Endothelial cell of coronary artery (primary cell): ENCODE measurements around the gene VEGFB. TPM values are rescaled to one million over a fixed set of nuclear protein-coding genes. Genes with fewer than 3 reads are reported as not detected.

ENCODE experiments used
- total RNA-seq: library from RNA; depleted of rRNA; stranded (reverse); fragments of >200 nt; gene quantifications from 2 replicates; pipeline ENCODE4 v1.2.3, GENCODE V29; 2014

VEGFB gene, protein sequence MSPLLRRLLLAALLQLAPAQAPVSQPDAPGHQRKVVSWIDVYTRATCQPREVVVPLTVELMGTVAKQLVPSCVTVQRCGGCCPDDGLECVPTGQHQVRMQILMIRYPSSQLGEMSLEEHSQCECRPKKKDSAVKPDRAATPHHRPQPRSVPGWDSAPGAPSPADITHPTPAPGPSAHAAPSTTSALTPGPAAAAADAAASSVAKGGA
- 10.8 and 18.4 TPM in 2 replicates for total RNA-seq

DNA sequence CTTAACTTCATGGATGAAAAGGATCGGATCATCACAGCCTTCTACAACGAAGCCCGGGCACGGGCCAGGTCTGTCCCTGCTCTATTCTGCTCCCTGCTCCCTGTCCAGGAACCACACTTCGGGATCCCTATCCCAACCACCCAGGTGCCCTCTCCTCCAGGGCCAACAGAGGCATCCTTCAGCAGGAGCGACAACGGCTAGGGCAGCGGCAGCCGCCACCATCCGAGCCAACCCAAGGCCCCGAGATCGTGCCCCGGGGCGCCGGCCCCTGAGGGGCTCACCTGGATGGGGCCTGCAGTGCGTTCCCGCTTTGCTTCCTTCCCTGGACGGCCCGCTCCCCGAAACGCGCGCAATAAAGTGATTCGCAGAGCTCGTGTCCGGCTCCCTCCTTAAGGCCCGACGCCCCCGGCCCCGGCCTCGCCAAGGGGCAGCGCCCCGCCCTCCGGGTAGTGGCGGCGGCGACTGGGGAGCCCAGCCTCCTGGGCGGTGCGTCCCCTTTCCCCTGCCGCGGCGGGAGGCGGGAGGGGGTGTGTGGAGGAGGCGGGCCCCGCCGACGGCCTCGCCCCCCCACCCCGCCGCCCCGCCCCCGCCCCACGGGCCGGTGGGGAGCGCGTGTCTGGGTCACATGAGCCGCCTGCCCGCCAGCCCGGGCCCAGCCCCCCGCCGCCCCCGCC is at the start of gene VEGFB:
VEGFB (plus strand) TSS at position 672 of the 674 bp plus-strand sequence. CDS start 250 bp downstream, outside the sequence.

DNA sequence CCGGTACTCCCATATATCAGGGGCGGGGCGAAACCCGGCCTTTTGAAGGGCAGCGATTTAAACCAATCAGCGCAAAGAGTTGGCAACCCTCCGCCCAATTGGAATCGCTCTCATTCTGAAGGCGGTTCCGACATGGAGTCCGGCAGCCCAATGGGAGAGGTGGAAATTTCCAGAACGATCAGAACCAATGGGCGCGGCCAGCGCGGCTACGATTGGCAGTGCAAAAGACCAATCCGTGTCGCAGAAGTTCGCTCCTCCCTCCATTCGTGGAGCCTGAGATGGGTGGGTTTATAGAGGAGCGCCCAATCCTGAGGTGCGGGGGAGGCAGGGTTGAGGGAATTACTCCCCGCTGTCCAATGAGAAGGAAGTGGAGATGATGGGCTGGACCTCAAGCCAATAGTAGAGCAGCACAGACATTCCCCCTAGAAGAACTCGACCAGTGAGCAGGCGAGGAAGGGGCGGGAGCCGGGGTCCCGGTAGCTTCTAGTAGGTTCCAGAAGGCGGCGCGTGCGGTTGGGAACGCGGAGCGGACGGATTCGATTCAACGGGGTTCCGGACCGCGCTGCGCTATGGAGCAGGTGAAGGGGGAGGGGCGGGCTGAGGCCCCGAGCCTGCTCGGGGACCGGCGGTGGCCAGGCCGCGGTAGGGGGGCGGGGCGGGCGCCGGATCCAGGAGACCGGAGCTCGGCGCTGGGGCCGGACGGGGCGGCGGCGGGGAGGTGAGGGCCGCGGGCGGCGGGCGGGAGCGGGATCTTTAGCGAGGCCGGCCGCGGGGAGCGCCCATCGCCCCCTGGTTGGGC is 48.5 kb upstream of the VEGFB start, which contains the start of gene STIP1:
STIP1 (plus strand) TSS at position 479 of the 799 bp plus-strand sequence; CDS start at position 570, 91 bp downstream.

DNA sequence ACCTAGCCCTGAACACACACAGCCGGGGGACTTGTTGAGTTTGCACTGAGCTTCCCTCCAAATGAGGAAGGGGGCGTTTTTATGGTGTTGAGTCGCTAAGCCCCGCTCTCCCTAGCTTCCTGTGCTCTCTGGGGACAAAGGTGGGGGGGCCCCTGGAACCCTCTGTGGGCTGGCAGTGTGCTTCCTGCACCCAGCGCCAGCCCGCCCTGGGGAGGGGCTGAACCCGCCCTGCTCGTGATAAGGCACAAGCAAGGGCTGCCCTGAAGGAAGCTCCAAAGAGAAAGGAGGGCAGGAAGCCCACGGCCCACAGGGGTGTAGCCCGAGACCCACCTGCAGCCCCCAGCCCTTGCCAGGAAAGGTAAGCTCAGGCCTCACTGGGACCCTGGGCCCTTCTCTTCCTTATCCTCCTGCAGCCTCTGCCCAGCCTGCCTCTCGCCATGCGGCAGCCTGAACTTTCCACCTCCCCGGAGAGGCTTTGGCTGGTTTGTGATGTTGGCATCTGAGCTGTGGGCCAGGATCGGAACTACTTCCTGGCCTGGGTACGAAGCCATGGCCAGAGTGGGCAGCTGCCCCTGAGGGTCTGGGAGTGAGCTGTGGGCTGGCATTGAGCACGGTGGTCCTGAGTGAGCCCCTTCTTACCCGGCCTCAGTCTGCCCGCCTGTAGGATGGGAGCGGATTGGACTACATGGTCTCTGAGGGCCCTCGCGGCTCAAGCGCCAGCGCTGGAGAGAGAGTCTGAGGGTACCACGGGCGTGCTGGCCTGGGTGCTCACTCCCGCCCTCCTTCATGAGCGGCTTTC is 27.7 kb upstream of the VEGFB start, which contains the start of gene FERMT3:
FERMT3 (plus strand) TSS at position 265 of the 799 bp plus-strand sequence. CDS start 644 bp downstream, outside the sequence.

DNA sequence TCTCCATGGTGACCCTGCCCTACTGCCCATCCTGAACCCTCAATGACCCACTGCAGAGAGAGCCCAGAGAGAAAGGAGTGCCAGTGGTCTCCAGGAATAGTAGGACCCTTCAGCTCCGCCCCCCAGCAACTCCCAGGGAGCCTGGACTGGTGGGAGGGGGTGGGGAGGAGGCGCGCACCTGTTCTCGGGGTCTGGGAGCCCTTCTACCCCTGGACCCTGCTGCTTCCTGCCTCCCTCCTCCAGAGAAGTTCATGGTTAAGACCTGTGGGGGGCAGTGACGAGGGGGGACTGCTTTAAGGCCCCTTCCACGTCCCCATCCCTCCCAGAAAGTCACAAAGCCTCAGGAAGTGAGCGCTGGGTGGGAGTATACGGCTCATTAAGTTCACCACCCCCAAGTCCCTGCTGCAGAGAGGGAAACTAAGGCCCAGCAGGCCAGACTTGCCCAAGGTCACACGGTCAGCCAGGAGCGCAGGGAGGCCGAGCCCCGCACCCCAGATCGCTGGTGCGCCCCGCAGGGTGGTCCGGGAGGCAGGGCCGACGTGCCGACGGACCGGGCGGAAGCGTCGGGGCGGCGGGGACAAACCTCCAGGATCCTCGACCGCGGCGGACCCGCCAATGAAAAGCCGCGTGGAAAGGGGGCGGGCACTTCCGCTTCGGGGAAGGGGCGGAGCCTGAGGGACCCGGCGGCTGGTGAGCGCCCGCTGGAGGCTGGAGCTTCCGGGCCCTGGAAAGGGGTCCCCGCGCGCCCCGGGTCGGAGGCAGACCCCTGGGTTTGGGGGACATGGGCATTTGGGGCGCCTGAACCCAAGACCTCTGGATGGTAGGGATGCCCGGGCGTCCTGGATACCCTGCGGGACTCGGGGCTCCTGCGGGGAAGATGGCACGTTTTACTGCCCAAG is 8.5 kb upstream of the VEGFB start, which contains the start of the genes NUDT22 and TRPT1:
NUDT22 (plus strand) TSS at position 667 of the 899 bp plus-strand sequence. CDS start 379 bp downstream, outside the sequence.
TRPT1 (minus strand) TSS at position 579 of the 899 bp plus-strand sequence; CDS start at position 253, 326 bp downstream.

DNA sequence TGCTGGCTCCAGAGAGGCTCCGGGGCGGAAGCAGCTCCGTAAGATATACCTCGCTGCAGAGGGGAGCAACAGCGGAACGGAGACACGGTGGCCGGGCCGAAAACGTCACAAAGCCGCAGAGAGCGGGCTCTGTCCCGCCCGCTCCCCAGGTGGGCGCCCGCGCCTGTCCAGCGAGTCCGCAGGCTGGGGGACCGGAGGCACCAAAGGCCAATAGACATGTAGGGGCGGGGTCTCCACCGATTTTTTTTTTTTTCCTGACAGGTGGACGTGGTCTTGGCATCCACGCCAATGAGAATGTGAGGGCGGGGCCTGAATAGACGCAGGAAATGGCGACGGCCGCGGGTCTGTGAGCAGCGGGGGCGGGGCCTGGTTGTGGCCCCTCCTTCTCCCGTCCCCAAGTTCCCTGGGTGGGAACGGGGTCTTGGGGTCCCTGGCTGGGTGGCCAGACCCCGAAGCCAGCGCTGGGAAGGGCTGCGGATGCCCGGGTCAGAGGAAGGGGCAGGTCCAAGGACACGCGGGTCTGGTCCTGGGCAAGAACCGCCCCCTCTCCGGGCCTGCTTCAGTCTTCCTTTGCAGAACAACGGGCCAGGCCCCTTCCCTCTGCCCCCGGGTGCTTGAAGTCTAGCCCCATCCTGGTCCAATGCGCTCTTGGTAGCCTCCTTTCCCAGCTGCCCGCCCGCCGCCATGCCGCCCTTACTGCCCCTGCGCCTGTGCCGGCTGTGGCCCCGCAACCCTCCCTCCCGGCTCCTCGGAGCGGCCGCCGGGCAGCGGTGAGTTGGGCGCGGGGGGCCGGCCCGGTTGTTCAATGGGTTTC is 4.0 kb upstream of the VEGFB start, which contains the start of gene DNAJC4:
DNAJC4 (plus strand) TSS at position 378 of the 814 bp plus-strand sequence; CDS start at position 685, 307 bp downstream.

DNA sequence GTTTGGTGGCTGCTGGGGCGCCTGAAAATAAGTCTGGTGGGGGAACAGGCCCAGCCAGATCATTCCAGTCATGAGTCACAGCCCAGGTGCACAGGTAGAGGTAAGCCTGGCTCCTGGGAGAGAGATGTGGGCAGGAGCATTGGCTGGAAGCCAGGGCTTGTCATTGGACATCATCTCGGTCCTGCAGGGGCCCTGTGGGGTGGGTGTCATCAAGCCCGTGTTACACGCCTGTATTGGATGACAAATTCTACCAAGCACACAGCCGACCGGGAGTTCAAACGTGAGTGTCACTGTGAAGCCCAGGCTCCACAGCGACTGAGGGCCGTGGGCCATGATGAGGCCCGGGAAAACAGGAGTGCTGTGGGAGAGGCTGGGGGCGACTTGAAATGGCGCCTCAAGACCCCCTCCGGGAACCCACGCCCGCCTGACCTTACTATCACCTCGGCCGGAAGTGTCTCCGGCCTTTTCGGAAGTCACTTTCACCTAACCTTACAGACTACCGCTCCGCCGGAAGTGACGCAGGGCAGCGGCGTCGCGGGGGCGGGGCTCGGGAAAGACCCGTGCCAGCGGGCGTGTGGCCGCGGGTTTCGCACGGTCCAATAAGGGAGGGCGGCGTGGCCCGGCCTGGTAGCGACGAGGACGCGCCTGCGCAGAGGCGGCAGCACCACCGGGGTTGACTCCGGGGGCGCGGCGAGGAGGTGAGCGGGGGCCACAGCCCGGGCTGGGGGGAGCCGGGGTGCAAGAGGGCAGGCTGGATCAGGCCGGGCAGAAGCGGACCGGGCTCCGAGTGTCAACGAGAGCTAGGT is 6.3 kb downstream of the VEGFB start, which contains the start of gene FKBP2:
FKBP2 (plus strand) TSS at position 661 of the 806 bp plus-strand sequence. CDS start 1,293 bp downstream, outside the sequence.

DNA sequence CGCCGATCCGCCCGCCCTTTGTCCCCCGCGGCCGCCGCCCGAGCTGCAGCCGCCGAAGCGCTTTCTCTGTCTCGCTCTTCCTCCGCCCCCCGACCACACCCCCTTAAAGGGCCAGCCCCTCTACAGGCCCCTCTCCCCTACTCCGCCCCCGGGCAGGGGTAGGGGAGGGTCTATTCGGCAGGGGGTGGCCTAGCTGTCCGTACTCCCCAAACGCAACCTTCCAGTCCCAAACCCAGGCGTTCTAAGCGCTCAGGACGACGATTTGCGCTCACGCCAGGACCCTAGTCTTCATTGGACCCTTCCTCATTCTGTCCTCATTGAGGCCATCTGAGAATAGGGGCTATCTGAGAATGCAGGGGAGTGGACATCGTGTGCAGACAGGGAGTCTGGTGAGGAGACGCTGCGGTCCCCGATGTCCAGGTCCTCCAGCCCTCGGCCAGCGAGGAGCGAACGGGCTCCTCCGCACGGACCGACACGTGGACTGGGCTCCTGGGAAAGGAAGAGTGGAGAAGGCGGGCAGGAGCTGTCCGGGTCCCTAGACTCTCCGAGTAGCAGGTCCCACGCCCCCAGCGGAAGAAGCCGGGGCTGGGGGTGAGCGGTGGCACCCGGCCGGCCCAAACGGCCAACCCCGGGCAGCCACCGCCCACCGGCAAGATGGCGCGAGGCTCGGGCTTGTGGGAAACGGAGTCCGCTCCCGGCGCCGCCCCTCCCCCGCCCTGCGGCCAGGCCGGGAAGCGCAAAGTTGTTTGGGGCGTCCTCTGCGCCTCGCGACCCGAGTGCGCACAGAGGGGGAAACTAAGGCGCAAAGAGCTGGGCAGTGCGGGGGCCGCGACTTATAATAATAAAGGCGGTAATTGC is 12.7 kb downstream of the VEGFB start, which contains the start of gene PPP1R14B:
PPP1R14B (minus strand) TSS at position 73 of the 858 bp plus-strand sequence. CDS start 270 bp downstream, outside the sequence.

DNA sequence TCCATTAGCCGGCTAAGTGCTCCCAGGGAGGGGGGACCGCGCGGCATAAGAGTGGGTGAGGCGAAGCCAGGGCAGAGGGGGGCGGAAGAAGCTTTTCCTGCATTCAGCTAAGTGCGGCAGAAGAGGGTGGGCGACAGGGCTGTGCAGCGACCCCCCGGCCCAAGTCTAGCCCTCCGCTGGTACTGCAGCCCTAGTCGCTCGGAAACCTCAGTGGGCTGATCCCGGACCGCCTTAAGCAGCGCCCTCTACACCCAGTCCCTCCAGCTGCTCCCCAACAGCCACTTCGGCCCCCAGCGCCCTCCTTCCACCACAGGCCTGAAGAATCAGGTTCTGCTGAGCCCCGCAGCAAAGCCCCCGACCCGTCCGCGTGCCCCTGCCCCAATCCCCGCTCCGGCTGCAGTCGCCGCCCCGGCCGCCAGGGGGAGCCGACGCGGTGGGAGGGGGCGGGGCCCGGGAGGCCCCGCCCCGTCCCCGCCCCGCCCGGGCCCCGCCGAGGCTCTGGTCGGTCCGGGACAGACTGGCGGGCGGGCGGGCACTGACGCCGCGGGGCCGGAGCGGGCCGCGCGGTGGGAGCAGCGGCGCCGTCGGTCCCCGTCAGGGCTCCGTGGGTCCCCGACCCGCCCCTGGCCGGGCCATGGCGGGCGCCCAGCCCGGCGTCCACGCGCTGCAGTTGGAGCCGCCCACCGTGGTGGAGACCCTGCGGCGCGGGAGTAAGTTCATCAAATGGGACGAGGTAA is 16.8 kb downstream of the VEGFB start, which contains the start of gene PLCB3:
PLCB3 (plus strand) TSS at position 515 of the 737 bp plus-strand sequence; CDS start at position 635, 120 bp downstream.

DNA sequence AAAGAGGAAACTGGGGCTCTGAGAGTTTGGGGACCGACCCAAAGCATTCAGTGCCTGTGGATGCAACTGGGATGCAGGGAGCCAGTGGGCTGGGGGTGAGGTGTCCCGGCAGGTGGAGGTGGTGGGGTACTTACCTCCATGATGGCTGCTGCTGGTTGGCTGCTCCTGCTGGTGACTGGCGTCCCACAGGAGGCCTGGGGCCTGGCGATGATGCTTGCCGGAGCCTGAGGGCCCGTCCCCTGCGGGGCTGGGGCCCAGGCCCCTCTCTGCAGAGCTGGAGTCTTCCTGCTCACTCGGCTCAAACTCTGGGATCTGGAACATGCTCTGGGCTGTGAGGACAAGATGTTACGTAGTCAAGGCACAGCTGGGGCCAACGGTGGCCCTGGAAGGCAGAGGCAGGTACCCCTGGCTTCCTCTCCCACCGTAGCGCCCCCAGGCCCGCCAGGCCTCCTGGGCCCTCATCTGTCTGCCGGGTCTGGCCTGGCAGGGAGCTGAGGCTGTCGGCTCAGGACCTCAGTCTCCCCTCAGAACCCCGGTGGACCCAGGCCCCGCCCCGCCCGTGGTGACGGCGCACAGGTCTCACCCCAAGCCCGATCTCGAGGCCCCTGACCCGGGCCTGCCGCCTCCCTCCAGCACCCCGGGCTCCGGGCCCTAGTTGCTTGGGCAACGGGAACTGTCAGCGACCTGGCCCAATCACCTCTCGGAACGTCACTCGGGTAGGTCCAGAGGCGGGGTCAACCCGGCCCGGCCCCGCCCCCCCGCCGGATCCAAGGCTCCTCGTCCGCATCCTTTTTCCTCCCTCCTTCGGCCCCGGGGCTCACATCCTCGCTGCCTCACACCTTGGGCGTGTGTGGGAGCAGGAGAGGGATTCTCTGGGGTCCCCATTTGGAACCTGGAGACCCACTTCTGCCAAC is 49.9 kb downstream of the VEGFB start, which contains the start of gene BAD:
BAD (minus strand) TSS at position 618 of the 914 bp plus-strand sequence; CDS start at position 321, 297 bp downstream.

DNA sequence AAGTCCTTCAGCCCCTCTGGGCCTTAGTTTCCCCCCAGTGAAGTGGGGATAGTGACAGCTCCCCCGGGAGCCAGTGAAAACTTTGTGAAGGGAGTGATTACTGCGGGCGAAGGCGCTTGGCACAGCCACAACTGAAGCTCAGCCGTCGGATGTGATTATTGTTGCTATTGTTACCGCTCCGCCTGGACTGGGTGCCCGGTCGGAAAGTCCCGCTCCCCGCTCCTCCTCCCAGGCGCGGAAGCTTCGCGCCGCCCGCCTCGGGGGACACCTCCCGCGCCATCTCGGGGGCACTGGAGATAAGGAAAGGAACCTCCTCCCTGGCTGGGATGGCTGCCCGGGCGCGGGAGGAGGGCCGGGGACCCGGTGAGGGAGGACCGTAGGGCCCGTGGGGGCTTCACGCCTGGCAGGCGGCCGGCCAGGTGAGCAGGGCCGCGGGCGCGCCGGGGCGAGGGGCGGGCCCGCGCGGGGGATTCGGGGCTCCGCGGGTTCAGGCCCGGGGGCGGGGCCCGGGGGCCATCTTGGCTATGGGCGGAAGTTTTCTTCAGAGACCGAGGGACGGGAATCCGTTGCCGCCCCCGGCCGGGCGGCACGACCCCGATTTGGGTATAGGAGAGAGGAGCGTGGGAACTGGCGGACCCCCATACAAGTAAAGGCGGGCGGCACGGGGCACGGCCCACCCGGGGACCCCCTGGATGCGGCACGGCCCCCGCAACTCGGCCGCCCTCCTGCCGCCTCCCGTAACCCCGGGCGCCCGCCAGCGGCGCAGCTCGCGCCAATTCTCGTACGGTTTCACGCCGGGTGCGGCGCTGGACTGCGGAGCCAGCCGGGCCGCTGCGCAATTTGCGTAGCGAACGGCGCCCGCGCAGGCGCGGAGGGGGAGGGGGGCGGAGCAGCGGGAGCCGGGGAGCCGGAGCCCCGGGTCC is 50.8 kb downstream of the VEGFB start, which contains the start of gene GPR137:
GPR137 (plus strand) TSS at position 887 of the 923 bp plus-strand sequence. CDS start 677 bp downstream, outside the sequence.

